Upper lobe of left lung (tissue), 4 donors: ENCODE measurements around the gene NAP1L4.

Source experiments
- EP300 ChIP-seq, 4 donors: sonication (generic); formaldehyde crosslinking; IDR thresholded peaks; one replicate each; pipeline ENCODE4 v1.5.1; 2017; ENCODE audit warnings: antibody characterized with exemption in 4 of 4, control low read depth in 2 of 4
- TF ChIP-seq, protein P1 (sequence below), 6 experiments: fragments of 450-650 bp in 4 of 6; fragments of 200-600 bp in 2 of 6; sonication (generic) in 2 of 6; IDR thresholded peaks; one replicate each; pipeline ENCODE4 v1.5.1; 2016 to 2019; ENCODE audit warnings: antibody characterized with exemption in 6 of 6

DNA sequence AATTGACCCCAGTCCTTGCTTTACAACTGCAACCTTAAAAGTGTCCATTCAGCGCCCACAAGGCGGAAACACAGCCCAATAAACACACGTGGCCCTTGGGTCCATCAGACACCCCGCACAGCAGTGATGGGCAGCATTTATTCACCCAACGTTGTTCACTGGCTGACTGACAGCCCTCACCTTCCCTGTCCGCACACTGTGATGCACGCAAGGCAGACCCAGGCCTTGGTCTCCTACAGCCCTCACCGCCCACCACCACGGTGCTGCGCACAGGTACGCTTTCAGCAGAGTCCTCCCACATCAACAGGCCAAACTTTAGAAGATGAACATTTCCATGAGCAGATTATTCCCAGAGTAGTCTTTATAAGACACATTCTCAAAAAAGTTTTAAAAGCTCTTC, 42.2 kb downstream of the NAP1L4 start:
- TF ChIP-seq, protein P1, sequence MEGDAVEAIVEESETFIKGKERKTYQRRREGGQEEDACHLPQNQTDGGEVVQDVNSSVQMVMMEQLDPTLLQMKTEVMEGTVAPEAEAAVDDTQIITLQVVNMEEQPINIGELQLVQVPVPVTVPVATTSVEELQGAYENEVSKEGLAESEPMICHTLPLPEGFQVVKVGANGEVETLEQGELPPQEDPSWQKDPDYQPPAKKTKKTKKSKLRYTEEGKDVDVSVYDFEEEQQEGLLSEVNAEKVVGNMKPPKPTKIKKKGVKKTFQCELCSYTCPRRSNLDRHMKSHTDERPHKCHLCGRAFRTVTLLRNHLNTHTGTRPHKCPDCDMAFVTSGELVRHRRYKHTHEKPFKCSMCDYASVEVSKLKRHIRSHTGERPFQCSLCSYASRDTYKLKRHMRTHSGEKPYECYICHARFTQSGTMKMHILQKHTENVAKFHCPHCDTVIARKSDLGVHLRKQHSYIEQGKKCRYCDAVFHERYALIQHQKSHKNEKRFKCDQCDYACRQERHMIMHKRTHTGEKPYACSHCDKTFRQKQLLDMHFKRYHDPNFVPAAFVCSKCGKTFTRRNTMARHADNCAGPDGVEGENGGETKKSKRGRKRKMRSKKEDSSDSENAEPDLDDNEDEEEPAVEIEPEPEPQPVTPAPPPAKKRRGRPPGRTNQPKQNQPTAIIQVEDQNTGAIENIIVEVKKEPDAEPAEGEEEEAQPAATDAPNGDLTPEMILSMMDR (IDR thresholded peaks at IDR 0.05): no peak
- TF ChIP-seq EP300 (IDR thresholded peaks at IDR 0.05): no peak
